Measurements from ENCODE around the gene OSBPL2. TPM values are rescaled to one million over a fixed set of nuclear protein-coding genes. Genes with fewer than 3 reads are reported as not detected.

OSBPL2 gene
- total and polyA plus RNA-seq, 7 donors: 27.0 to 36.8 (median 31.7) TPM

GRCh38 chr20:62321975-62322374 is 83.7 kb downstream of the OSBPL2 start:
- WGBS, 2 donors: 96% methylated on average over 16 of the region's 16 CpGs
- Histone ChIP-seq H3K36me3 (peaks cover 60 to 89% (median 73%) of the 10 kb centered on the region in 4 donors), H3K4me3 (no peak overlapping the region), H3K27me3 (no peaks in the 10 kb centered on the region), H3K9me3 (no peaks in the 10 kb centered on the region), H3K4me1 (no peaks in the 10 kb centered on the region), H3K27ac (peak overlapping the region; percentile 39 to 52 (median 45))
- no peak for TF ChIP-seq POLR2A (IDR thresholded peaks at IDR 0.05)
- no peak for TF ChIP-seq POLR2AphosphoS5 (IDR thresholded peaks at IDR 0.05)
- no peak for TF ChIP-seq CTCF (IDR thresholded peaks at IDR 0.05)
- TF ChIP-seq EP300 (IDR thresholded peaks at IDR 0.05): no peak
- intact Hi-C loops (cut with DNase I): no loop called here
- DNase-seq: no peak

- TF ChIP-seq POLR2AphosphoS5 (IDR thresholded peaks at IDR 0.05): no peak
- TF ChIP-seq CTCF (IDR thresholded peaks at IDR 0.05): no peak
- TF ChIP-seq EP300 (IDR thresholded peaks at IDR 0.05): no peak
- TF ChIP-seq POLR2A (IDR thresholded peaks at IDR 0.05): no peak
- Histone ChIP-seq H3K36me3 (peaks cover 60 to 89% (median 73%) of the 10 kb centered on the region in 4 donors), H3K27me3 (no peaks in the 10 kb centered on the region), H3K4me3 (no peak overlapping the region), H3K4me1 (no peaks in the 10 kb centered on the region), H3K9me3 (no peaks in the 10 kb centered on the region), H3K27ac (peak overlapping the region in 2 of 4 donors; percentile 39 to 42)
- no peak for DNase-seq
- 82 to 93% methylated on average over 16 of the region's 16 CpGs for WGBS, 2 donors
- intact Hi-C loops (cut with DNase I): no loop called here
Observed at GRCh38 chr20:62322492-62323041, 84.2 kb downstream of the OSBPL2 start.

GRCh38 chr20:62323146-62323979 is 85.0 kb downstream of the OSBPL2 start:
- H3K36me3 ChIP-seq: peaks cover 59 to 94% (median 79%) of the 10 kb centered on the region in 4 donors
- no peak for DNase-seq
- no peaks in the 10 kb centered on the region for H3K9me3 ChIP-seq
- H3K27me3 ChIP-seq: no peaks in the 10 kb centered on the region
- H3K4me1 ChIP-seq: no peaks in the 10 kb centered on the region
- H3K27ac ChIP-seq: peak overlapping the region in 2 of 4 donors; percentile 31 to 39
- no peak overlapping the region for H3K4me3 ChIP-seq
- TF ChIP-seq CTCF (IDR thresholded peaks at IDR 0.05) (no peak), POLR2A (IDR thresholded peaks at IDR 0.05) (no peak), POLR2AphosphoS5 (IDR thresholded peaks at IDR 0.05) (peak in 1 of 4 donors; percentile 1), EP300 (IDR thresholded peaks at IDR 0.05) (no peak)
- 91 to 92% methylated on average over 52 of the region's 52 CpGs for WGBS, 2 donors
- intact Hi-C loops (cut with DNase I): no loop called here

GRCh38 chr20:62323980-62324906 is 85.9 kb downstream of the OSBPL2 start:
- no peaks in the 10 kb centered on the region for H3K4me1 ChIP-seq
- H3K36me3 ChIP-seq: peaks cover 59 to 94% (median 81%) of the 10 kb centered on the region in 4 donors
- TF ChIP-seq POLR2AphosphoS5 (IDR thresholded peaks at IDR 0.05): no peak
- no peak for TF ChIP-seq POLR2A (IDR thresholded peaks at IDR 0.05)
- no peak for TF ChIP-seq EP300 (IDR thresholded peaks at IDR 0.05)
- no peak for TF ChIP-seq CTCF (IDR thresholded peaks at IDR 0.05)
- H3K4me3 ChIP-seq: no peak overlapping the region
- peak overlapping the region in 1 of 4 donors; percentile 39 for H3K27ac ChIP-seq
- WGBS, 2 donors: 86% methylated on average over 25 of the region's 25 CpGs
- H3K27me3 ChIP-seq: no peaks in the 10 kb centered on the region
- no peak for DNase-seq
- intact Hi-C loops (cut with DNase I): no loop called here
- H3K9me3 ChIP-seq: no peaks in the 10 kb centered on the region
